K562 (cell line): ENCODE results near the gene TRUB1. TPM values are rescaled to one million over a fixed set of nuclear protein-coding genes. Genes with fewer than 3 reads are reported as not detected.

Experiments used
- ATAC-seq: fragments of 200-7000 bp; cut with Tn5 transposase; 3 replicates; pipeline ENCODE4 v1.9.1; 2020; ENCODE audit warnings: moderate library complexity
- BruUV-seq: library from RNA; stranded (reverse); fragments of 400-500 nt; replicated peaks from 2 replicates; lab custom pipeline; 2021; lab: Mats Ljungman, UMichigan
- CTCF ChIA-PET: fragments of 300-600 bp; formaldehyde crosslinking; extraction: SDS; loops from one replicate; lab custom pipeline; 2021; ENCODE audit warnings: low intra/inter-chr PET ratio; lab: Yijun Ruan, JAX
- POLR2A ChIA-PET: fragments of 300-600, 350-650 bp; sonication (Branson Sonifier 250); formaldehyde crosslinking; extraction: SDS; loops from one replicate; lab custom pipeline; 2021; ENCODE audit warnings: antibody characterized with exemption, inconsistent platforms; lab: Yijun Ruan, JAX
- DNase-seq, 4 experiments: peaks; one replicate each; pipeline versions ENCODE4 v3.0.0 to v3.0.0-alpha.2; 2011 to 2018; ENCODE audit warnings: low spot score in 3 of 4, mixed read lengths in 3 of 4; ENCODE audit errors: extremely low read depth in 1 of 4
- FAIRE-seq: peaks from 2 replicates; lab custom pipeline; 2011; peaks lifted over from hg19 to GRCh38; lab: Jason Lieb, UNC
- H2AFZ ChIP-seq: 2 replicates; pipeline ENCODE4 v1.6.0; 2011; ENCODE audit warnings: low read depth, low read length, control low read depth, inconsistent platforms
- H3K27ac ChIP-seq: fragments of 200-600 bp; 3 replicates; pipeline ENCODE4 v1.8.0; 2011; ENCODE audit warnings: low read depth, mild to moderate bottlenecking, control low read depth, inconsistent platforms, low read length, moderate library complexity, mixed read lengths; ENCODE audit errors: extremely low read depth
- H3K27me3 ChIP-seq, 2 experiments: fragments of 300-600 bp in 1 of 2; 2 replicates in 1 of 2; 3 replicates in 1 of 2; pipeline versions ENCODE4 v1.6.0 to v1.8.0; 2011; ENCODE audit warnings: inconsistent platforms in 2 of 2, low read length in 2 of 2, mild to moderate bottlenecking in 1 of 2, mixed read lengths in 1 of 2, moderate library complexity in 1 of 2; ENCODE audit not compliant: control insufficient read depth in 2 of 2, insufficient read depth in 2 of 2
- H3K36me3 ChIP-seq: fragments of 300-600 bp; 3 replicates; pipeline ENCODE4 v1.8.0; 2011; ENCODE audit warnings: mild to moderate bottlenecking, low read length, inconsistent platforms; ENCODE audit not compliant: control insufficient read depth, insufficient read depth
- H3K4me1 ChIP-seq, 2 experiments: fragments of 200-600 bp in 1 of 2; replicated peaks in 1 of 2; 2 replicates in 1 of 2; 3 replicates in 1 of 2; pipeline versions ENCODE4 v1.5.1 to v1.8.0; 2011; ENCODE audit warnings: inconsistent platforms in 2 of 2, low read length in 2 of 2, mild to moderate bottlenecking in 1 of 2, mixed read lengths in 1 of 2, moderate library complexity in 1 of 2; ENCODE audit not compliant: control insufficient read depth in 2 of 2, insufficient read depth in 2 of 2
- H3K4me2 ChIP-seq: 2 replicates; pipeline ENCODE4 v1.6.1; 2011; ENCODE audit warnings: low read length, control low read depth, inconsistent platforms, mixed read lengths; ENCODE audit not compliant: insufficient read depth
- H3K4me3 ChIP-seq: fragments of 200-600 bp; sonication (generic), shearing (Covaris generic); 2 replicates; pipeline ENCODE4 v1.5.1; 2016; ENCODE audit warnings: control low read depth, inconsistent platforms
- H3K79me2 ChIP-seq: fragments of 200-600 bp; 3 replicates; pipeline ENCODE4 v1.8.0; 2011; ENCODE audit warnings: low read length, inconsistent platforms; ENCODE audit not compliant: control insufficient read depth, insufficient read depth
- H3K9ac ChIP-seq, 2 experiments: 2 replicates each; pipeline versions ENCODE4 v1.6.0 to v1.6.1; 2011; ENCODE audit warnings: low read depth in 2 of 2, low read length in 2 of 2, control low read depth in 1 of 2, inconsistent platforms in 1 of 2, mild to moderate bottlenecking in 1 of 2, mixed read lengths in 1 of 2; ENCODE audit not compliant: insufficient read depth in 1 of 2
- H3K9me1 ChIP-seq: one replicate; pipeline ENCODE4 v1.6.0; 2011; ENCODE audit warnings: inconsistent platforms, mild to moderate bottlenecking, low read length, moderate library complexity; ENCODE audit not compliant: control insufficient read depth, insufficient read depth
- H3K9me3 ChIP-seq: replicated peaks from 2 replicates; pipeline ENCODE4 v1.5.1; 2011; ENCODE audit warnings: low read depth, low read length, inconsistent platforms; ENCODE audit not compliant: control insufficient read depth, insufficient read depth
- H4K20me1 ChIP-seq: replicated peaks from 2 replicates; pipeline ENCODE4 v1.6.1; 2011; ENCODE audit warnings: low read length, inconsistent platforms, mixed read lengths; ENCODE audit not compliant: control insufficient read depth, insufficient read depth
- CEBPB ChIP-seq: fragments of 450-650 bp; IDR thresholded peaks from 2 replicates; pipeline ENCODE4 v1.6.1; 2016; ENCODE audit warnings: missing genetic modification characterization, missing compliant biosample characterization
- CHD4 ChIP-seq: fragments of 200-600 bp; sonication (generic); IDR thresholded peaks from 3 replicates; pipeline ENCODE4 v1.6.1; 2012; ENCODE audit warnings: low read depth, mild to moderate bottlenecking, mixed read lengths, low read length, inconsistent platforms; ENCODE audit not compliant: insufficient read depth, insufficient replicate concordance, poor library complexity, severe bottlenecking
- HMGN3 ChIP-seq: IDR thresholded peaks from 2 replicates; pipeline ENCODE4 v1.6.1; 2011; ENCODE audit warnings: borderline replicate concordance, low read depth, mild to moderate bottlenecking, mixed read lengths, low read length; ENCODE audit not compliant: insufficient read length; ENCODE audit errors: extremely low read depth
- RBFOX2 ChIP-seq: fragments of 200-400 bp; formaldehyde crosslinking; IDR thresholded peaks from 2 replicates; pipeline ENCODE4 v1.6.1; 2017; ENCODE audit warnings: low read depth, mild to moderate bottlenecking, low read length, moderate library complexity
- SAP30 ChIP-seq: fragments of 200-600 bp; sonication (generic); IDR thresholded peaks from 2 replicates; pipeline ENCODE4 v1.6.1; 2012; ENCODE audit warnings: borderline replicate concordance, low read depth, mild to moderate bottlenecking, moderate library complexity, low read length, control low read depth, inconsistent platforms; ENCODE audit not compliant: insufficient read depth, poor library complexity, severe bottlenecking
- TBP ChIP-seq: optimal IDR thresholded peaks from 2 replicates; pipeline ENCODE3; 2011; ENCODE audit warnings: low read depth, low read length, improper control_type of control experiment
- TCF3 ChIP-seq: sonication (generic); formaldehyde crosslinking; IDR thresholded peaks from 2 replicates; pipeline ENCODE4 v1.4.0; 2020; ENCODE audit warnings: mild to moderate bottlenecking, missing genetic modification reagents
- ZNF239 ChIP-seq: fragments of 250-450 bp; sonication (Bioruptor Pico); IDR thresholded peaks from 2 replicates; pipeline ENCODE4 v1.4.0; 2020; ENCODE audit warnings: mild to moderate bottlenecking
- WGBS: fragments of 100-300 bp; shearing (Covaris generic); methylation state at CpG from one replicate; pipeline ENCODE4 v1.1.6; 2016; ENCODE audit warnings: low coverage, mixed read lengths; ENCODE audit not compliant: insufficient coverage; ENCODE audit errors: missing lambda C conversion rate; 5-methylcytosine and 5-hydroxymethylcytosine counted together
- in situ Hi-C: fragments of 300-500 bp; cut with MboI; formaldehyde crosslinking; loops from 4 replicates; pipeline ENCODE4 v1.15.0; 2018; ENCODE audit warnings: inconsistent platforms, mixed read lengths
- intact Hi-C: fragments of 100-400 bp; cut with micrococcal nuclease; formaldehyde crosslinking; loops from 2 replicates; pipeline ENCODE4 v1.14.2; 2022
- polyA plus RNA-seq, 8 experiments: library from polyadenylated mRNA; depleted of rRNA in 4 of 8; stranded (reverse) in 5 of 8; unstranded in 3 of 8; fragments of >200 nt; fragmentation: Nextera tagmentation in 2 of 8; fragmentation: Illumina TruSeq in 1 of 8; extraction: Ambion mirVana in 2 of 8; extraction: Trizol in 1 of 8; gene quantifications; 2 replicates each; pipeline versions ENCODE4 v1.2.1 to v1.2.3, GENCODE V29; 2011 to 2014; ENCODE audit warnings: inconsistent platforms in 1 of 8, missing spikeins in 1 of 8
- total RNA-seq, 7 experiments: library from RNA; depleted of rRNA in 6 of 7; stranded (reverse); fragments of >200 nt in 6 of 7; fragmentation: Illumina TruSeq in 2 of 7; extraction: Trizol in 2 of 7; gene quantifications; 2 replicates each; pipeline versions ENCODE4 v1.2.1 to v1.2.3, GENCODE V29; 2011 to 2021; ENCODE audit warnings: low replicate concordance in 1 of 7
- TF ChIP-seq, protein P1 (sequence below): sonication (generic); formaldehyde crosslinking; IDR thresholded peaks from 2 replicates; pipeline ENCODE4 v1.5.0; 2020; ENCODE audit warnings: missing genetic modification reagents
- TF ChIP-seq, protein P2 (sequence below), 2 experiments: IDR thresholded peaks; 2 replicates each; pipeline ENCODE4 v1.6.1; 2011; ENCODE audit warnings: borderline replicate concordance in 1 of 2, control low read depth in 1 of 2, low read depth in 1 of 2, low read length in 1 of 2, mild to moderate bottlenecking in 1 of 2, mixed read lengths in 1 of 2, moderate library complexity in 1 of 2; ENCODE audit not compliant: insufficient read depth in 1 of 2, insufficient read length in 1 of 2, poor library complexity in 1 of 2, severe bottlenecking in 1 of 2; ENCODE audit errors: extremely low read depth in 1 of 2
- TF ChIP-seq, protein P3 (sequence below), 2 experiments: fragments of 450-650 bp in 1 of 2; sonication (generic) in 1 of 2; formaldehyde crosslinking; conservative IDR thresholded peaks; 2 replicates each; pipeline versions ENCODE4 v1.4.0 to v1.8.1; 2020 to 2022; ENCODE audit warnings: mild to moderate bottlenecking in 1 of 2, missing genetic modification reagents in 1 of 2
- TF ChIP-seq, protein P4 (sequence below): sonication (generic); formaldehyde crosslinking; IDR thresholded peaks from 2 replicates; pipeline ENCODE4 v1.4.0; 2020; ENCODE audit warnings: mild to moderate bottlenecking, missing genetic modification reagents

TRUB1 gene
- total and polyA plus RNA-seq, 9 of the 15 experiments (the other 6 are each of a cell fraction or from before 2014, with no cell fraction given) = 4.6 to 16.5 (median 11.5) TPM

DNA sequence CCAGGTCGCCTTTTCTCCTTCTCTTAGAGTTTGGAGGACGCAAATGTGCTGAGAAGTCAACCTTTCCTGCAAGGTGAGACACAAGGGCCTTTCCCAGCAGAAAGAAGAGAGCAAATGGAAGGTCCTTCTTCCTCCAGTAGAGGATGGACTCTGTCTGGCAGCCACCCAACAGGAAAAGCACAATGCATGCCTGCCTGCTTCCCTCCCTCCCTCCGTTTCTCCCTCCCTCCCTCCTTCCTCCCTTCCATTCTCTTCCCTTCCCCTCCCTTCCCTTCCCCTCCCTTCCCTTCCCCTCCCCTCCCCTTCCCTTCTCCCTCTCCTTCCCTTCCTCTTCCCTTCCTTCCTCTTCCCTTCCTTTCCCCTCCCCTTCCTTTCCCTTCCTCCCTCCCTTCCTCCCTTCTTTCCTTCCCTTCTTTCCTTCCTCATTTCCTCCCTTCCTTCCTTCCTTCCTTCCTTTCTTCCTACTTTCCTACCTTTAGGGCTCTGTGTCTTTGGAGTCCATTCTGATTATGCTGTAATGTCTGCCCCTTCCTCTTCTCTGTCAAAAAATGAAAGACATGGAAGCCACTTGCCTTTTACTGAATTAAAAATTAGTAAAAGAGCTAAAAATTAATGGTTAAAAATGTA, 66.4 kb downstream of the TRUB1 start:
- Histone ChIP-seq H3K36me3 (no peaks in the 10 kb centered on the region), H3K79me2 (no peaks in the 10 kb centered on the region), H3K9me3 (no peaks in the 10 kb centered on the region), H3K4me3 (no peak overlapping the region), H3K9ac (no peak overlapping the region), H4K20me1 (no peaks in the 10 kb centered on the region), H3K9me1 (no peaks in the 10 kb centered on the region), H3K27me3 (0 out of 5 replicates have a peak, but pooled peaks cover 0 to 3% of the 10 kb centered on the region in 2 experiments), H3K27ac (no peak overlapping the region), H3K4me2 (no peak overlapping the region), H3K4me1 (no peaks in the 10 kb centered on the region), H2AFZ (no peak overlapping the region)
- DNase-seq (no peak), ATAC-seq (no peak), FAIRE-seq (no peak)
- POLR2A ChIA-PET = no interaction called here
- WGBS = no CpG with 5 or more reads among the region's 3 CpGs
- intact Hi-C loops (no loop called here), in situ Hi-C loops (no loop called here)
- CTCF ChIA-PET = no interaction called here
- no TSS peak for BruUV-seq
- TF ChIP-seq, protein P1, sequence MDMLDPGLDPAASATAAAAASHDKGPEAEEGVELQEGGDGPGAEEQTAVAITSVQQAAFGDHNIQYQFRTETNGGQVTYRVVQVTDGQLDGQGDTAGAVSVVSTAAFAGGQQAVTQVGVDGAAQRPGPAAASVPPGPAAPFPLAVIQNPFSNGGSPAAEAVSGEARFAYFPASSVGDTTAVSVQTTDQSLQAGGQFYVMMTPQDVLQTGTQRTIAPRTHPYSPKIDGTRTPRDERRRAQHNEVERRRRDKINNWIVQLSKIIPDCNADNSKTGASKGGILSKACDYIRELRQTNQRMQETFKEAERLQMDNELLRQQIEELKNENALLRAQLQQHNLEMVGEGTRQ (CRISPR knock-in tag) = no peak
- TF ChIP-seq, protein P2, sequence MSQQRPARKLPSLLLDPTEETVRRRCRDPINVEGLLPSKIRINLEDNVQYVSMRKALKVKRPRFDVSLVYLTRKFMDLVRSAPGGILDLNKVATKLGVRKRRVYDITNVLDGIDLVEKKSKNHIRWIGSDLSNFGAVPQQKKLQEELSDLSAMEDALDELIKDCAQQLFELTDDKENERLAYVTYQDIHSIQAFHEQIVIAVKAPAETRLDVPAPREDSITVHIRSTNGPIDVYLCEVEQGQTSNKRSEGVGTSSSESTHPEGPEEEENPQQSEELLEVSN (IDR thresholded peaks at IDR 0.05; ENCODE audit: borderline replicate concordance in 1 of 2, extremely low read depth in 1 of 2, insufficient read depth in 1 of 2, insufficient read length in 1 of 2, low read depth in 1 of 2, low read length in 1 of 2, poor library complexity in 1 of 2, severe bottlenecking in 1 of 2) = no peak
- TF ChIP-seq RBFOX2 (no peak), CEBPB (tag) (no peak), CHD4 (no peak), ZNF239 (CRISPR knock-in tag) (no peak), TCF3 (CRISPR knock-in tag) (no peak), HMGN3 (no peak), SAP30 (no peak), TBP (no peak)
- TF ChIP-seq, protein P3, sequence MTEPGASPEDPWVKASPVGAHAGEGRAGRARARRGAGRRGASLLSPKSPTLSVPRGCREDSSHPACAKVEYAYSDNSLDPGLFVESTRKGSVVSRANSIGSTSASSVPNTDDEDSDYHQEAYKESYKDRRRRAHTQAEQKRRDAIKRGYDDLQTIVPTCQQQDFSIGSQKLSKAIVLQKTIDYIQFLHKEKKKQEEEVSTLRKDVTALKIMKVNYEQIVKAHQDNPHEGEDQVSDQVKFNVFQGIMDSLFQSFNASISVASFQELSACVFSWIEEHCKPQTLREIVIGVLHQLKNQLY (CRISPR knock-in tag; conservative IDR thresholded peaks at IDR 0.05) = no peak
- TF ChIP-seq, protein P4, sequence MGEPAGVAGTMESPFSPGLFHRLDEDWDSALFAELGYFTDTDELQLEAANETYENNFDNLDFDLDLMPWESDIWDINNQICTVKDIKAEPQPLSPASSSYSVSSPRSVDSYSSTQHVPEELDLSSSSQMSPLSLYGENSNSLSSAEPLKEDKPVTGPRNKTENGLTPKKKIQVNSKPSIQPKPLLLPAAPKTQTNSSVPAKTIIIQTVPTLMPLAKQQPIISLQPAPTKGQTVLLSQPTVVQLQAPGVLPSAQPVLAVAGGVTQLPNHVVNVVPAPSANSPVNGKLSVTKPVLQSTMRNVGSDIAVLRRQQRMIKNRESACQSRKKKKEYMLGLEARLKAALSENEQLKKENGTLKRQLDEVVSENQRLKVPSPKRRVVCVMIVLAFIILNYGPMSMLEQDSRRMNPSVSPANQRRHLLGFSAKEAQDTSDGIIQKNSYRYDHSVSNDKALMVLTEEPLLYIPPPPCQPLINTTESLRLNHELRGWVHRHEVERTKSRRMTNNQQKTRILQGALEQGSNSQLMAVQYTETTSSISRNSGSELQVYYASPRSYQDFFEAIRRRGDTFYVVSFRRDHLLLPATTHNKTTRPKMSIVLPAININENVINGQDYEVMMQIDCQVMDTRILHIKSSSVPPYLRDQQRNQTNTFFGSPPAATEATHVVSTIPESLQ = no peak
